Measurements from ENCODE around the gene DNA2.
"Not testable (repeated sequence)": the region's sequence is repeated elsewhere in the genome, so short reads cannot be mapped to it uniquely, and the experiment has no call there.

- TF ChIP-seq CTCF (IDR thresholded peaks at IDR 0.05); POLR2AphosphoS5 (IDR thresholded peaks at IDR 0.05; ENCODE audit: low read depth, low read length): not testable (repeated sequence)
Observed at GRCh38 chr10:68449698-68450097, 22.1 kb downstream of the DNA2 start.
